Measurements from ENCODE around the gene EPG5.

EPG5 gene, protein sequence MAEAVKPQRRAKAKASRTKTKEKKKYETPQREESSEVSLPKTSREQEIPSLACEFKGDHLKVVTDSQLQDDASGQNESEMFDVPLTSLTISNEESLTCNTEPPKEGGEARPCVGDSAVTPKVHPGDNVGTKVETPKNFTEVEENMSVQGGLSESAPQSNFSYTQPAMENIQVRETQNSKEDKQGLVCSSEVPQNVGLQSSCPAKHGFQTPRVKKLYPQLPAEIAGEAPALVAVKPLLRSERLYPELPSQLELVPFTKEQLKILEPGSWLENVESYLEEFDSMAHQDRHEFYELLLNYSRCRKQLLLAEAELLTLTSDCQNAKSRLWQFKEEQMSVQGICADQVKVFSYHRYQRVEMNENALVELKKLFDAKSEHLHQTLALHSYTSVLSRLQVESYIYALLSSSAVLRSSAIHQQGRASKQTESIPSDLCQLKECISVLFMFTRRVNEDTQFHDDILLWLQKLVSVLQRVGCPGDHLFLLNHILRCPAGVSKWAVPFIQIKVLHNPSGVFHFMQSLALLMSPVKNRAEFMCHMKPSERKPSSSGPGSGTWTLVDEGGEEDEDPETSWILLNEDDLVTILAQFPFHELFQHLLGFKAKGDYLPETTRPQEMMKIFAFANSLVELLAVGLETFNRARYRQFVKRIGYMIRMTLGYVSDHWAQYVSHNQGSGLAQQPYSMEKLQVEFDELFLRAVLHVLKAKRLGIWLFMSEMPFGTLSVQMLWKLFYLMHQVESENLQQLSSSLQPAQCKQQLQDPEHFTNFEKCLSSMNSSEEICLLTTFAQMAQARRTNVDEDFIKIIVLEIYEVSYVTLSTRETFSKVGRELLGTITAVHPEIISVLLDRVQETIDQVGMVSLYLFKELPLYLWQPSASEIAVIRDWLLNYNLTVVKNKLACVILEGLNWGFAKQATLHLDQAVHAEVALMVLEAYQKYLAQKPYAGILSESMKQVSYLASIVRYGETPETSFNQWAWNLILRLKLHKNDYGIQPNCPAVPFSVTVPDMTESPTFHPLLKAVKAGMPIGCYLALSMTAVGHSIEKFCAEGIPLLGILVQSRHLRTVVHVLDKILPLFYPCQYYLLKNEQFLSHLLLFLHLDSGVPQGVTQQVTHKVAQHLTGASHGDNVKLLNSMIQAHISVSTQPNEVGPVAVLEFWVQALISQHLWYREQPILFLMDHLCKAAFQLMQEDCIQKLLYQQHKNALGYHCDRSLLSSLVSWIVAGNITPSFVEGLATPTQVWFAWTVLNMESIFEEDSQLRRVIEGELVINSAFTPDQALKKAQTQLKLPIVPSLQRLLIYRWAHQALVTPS (N-terminal part only)

DNA sequence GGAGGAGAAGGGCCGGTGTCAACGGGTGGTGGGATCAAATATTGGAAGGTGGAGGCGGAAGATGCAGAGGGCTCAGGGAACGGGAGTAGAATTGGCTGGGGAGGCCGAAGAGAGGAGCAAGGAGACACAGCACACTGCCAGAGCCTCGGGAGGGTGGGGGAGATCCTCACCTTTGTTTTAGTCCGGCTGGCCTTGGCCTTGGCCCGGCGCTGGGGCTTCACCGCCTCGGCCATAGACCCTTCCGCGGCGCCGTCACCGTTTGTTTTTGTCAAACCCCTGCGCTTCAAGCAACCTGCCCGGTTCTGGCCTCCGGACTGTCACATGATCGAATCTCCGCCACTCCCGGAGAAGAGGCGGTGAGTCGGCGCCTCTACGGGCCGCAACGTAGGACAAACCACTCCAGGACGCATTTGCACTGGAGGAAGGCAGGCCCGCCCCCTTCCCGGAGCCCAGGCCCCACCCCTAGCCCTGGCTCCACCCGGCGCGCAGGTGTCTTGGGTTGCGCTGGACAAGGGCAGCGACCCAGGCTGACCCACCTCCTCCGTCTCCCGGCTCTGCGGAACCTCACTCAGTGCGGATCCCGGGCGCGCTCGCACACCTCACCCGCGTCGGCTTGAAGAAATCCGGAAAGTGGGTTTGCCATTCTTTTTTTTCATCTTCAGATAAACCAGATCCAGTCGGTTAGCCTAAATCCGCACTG lies at the start of gene EPG5:
Gene EPG5, minus strand, starts transcription at position 323 of the 700 bp plus-strand sequence. Its CDS starts 90 bp downstream, at position 233.
- DNase-seq (ENCODE audit: low read depth): peak; percentile 93

DNA sequence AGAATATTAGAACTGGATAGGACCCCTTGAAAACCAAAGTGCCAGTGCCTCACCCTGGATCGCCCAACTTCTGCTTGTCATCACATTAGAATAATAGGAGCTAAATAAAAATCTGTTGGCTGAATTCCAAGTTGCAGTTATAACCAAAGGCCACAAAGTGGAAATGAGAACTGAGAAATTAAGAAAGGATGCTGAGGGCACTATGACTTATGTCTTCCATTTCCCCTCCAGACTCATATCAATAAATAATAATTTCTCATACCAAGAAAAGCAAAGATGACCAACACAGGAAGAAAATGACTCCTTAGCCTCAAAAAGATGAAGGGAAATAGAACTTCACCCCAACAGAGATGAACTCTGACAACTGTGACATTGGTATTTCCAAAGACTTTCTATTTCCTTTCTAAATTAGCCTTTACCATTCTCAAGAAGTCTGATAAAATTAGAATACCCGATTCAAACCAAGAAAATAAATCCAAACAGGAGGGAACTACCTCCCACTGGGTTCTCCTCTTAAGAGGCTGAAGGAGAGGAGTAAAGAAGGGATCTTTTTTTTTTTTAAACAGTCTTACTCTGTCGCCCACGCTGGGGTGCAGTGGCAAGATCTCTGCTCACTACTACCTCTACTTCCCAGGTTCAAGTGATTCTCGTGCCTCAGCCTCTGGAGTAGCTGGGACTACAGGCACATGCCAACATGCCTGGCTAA lies 46.5 kb upstream of the EPG5 start:
- no peak for DNase-seq (ENCODE audit: low read depth)

GRCh38 chr18:46010676-46011075 lies 43.5 kb upstream of the EPG5 start:
- no peak for DNase-seq (ENCODE audit: low read depth)

DNA sequence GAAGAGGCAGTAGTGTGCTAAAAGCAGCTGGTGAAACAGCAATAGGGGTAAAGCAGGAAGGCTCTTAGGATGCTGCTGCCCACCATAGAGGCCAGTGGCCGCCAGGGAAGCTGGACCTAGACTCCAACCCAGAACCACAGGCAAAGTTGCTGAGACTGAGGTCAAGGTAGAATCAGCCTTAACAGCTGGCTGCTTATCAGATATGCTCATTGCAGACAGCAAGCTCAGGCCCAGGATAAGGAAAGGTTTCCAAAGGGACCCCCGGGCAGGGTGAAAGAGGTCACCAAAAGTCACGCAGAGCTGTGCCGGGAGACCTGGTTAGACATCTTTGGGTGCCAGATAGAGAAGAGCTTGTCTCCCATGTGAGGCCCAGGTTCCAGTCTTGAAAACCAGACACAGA lies 42.9 kb upstream of the EPG5 start:
- no peak for DNase-seq (ENCODE audit: low read depth)

DNA sequence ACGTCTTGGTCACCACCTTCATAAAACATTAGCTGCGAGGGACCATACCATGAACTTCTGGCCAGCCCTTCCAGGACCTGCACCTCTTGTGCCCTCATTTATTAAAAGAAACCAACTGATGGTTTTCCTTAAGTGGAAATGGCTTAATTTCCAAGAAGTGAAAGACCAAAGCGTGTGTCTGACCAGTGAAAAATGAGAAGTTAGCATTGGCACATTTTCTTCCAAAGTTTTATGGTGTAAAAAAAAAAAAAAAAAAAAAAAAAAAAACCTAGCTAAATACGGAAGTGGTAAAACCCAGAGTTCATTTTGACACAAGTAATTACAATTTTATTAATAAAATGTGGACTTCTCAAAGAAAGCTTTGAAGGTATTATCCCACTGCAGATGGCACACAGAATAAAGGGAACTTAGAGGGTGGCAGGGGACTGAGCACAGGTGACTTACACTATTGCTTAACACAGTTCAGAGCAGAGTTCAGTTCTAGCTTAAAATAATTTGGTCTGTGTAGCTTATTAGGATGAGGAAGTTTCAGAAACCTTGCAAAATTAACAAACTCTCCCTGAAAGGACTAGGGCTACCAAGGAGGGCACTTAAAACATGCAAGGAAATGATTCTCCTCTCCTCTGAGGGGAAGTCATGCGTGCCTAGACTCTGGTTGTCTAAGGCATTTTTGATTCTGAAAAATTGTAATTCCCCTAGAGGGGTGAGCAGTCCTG lies 42.2 kb upstream of the EPG5 start:
- no peak for DNase-seq (ENCODE audit: low read depth)

GRCh38 chr18:46008531-46008930 lies 41.4 kb upstream of the EPG5 start:
- DNase-seq (ENCODE audit: low read depth): no peak

- no peak for DNase-seq (ENCODE audit: low read depth)
Measured at GRCh38 chr18:46007165-46007564, 40.0 kb upstream of the EPG5 start.

GRCh38 chr18:46002934-46003333 lies 35.8 kb upstream of the EPG5 start:
- DNase-seq (ENCODE audit: low read depth): no peak

- no peak for DNase-seq (ENCODE audit: low read depth)
Measured at GRCh38 chr18:46001892-46002291, 34.8 kb upstream of the EPG5 start.

- DNase-seq (ENCODE audit: low read depth): no peak
Measured at GRCh38 chr18:46001074-46001473, 33.9 kb upstream of the EPG5 start.

DNA sequence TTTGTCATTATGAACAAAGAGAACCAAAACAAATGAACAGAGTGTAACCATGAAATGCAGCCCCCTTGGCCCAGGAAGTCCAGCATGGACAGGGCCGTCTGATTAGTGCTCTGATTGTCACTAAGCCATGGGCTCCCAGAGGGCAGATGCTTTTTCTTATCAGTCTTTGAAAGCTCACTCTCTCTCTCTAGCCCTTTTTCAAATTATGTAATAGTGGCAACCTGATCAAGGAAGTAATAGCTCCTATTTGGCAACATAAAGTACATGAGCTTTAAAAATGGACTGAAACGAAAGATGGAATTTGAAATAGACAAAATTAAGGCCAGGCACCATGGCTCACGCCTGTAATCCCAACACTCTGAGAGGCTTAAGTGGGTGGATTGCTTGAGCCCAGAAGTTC lies 32.4 kb upstream of the EPG5 start:
- DNase-seq (ENCODE audit: low read depth): no peak

DNA sequence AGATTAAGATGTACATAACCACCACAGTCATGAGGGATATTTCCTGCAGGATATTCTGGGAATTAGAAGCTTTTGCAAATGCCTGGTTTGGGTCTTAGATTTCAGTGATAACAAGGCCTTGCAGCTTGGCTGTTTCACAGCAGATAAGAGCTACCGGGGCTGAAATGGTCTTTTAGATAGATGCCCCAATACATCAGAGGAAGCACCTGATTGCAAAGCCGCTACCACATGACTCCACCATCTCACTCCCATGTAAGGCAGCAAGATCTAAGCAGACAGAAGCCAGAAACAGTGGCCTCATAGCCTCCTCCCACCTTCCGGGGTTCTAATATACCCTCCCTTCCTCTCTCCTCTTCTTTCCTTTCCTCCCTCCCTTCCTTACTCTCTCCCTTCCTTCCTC lies 31.1 kb upstream of the EPG5 start:
- no peak for DNase-seq (ENCODE audit: low read depth)

- no peak for DNase-seq (ENCODE audit: low read depth)
Measured at GRCh38 chr18:45997700-45998151, 30.6 kb upstream of the EPG5 start.

- no peak for DNase-seq (ENCODE audit: low read depth)
Measured at GRCh38 chr18:45995461-45995860, 28.3 kb upstream of the EPG5 start.

DNA sequence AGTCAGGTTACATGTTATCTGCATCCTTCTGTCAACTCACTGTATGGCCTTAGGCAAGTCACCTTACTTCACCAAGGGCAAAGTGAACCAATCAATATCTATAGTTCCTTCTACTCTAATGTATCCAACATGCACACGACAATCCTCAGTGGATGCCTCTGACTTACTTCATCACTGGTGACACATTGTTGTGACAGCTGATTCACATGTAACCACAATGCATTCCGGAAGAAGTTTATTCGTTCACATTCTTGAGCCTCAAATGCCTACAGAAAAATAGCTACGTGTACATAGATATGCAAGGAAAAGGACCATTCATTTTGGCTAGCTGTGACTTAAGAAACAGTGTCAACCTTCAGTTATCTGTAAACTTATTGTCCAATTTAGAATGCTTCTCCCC lies 26.3 kb upstream of the EPG5 start:
- DNase-seq (ENCODE audit: low read depth): peak; percentile 76

DNA sequence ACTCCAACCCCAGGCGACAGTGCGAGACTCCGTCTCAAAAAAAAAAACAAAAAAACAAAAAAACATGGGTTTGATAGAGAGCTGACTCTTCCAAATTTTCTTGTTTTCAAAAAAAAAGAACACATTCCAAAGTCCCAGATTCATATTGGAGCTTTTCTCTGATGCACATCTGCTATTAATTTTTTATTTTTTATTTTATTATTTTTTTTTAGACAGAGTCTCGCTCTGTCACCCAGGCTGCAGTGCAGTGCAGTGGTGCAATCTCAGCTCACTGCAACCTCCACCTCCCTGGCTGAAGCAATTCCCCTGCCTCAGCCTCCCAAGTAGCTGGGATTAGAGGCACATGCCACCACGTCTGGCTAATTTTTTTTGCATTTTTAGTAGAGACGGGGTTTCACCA lies 25.4 kb upstream of the EPG5 start:
- DNase-seq (ENCODE audit: low read depth): peak; percentile 51

DNA sequence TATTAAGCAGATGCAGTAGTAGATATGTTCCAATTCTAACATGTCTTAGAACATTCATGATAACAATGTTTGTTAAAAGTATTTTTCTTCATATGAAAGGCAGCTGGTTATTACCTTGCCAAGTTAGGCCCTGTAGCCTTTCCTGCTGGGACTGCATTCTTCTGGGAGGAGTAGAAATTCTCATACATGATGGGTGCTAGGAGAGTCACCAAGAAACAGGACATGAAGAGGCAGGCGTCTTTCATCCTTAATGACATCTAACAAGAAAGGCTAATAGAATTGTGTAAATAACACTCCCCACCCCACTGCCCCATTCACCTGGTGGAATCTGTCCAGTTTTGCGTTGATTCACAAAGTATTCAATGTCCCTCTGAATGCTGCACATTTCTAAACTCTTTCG lies 24.7 kb upstream of the EPG5 start:
- no peak for DNase-seq (ENCODE audit: low read depth)

DNA sequence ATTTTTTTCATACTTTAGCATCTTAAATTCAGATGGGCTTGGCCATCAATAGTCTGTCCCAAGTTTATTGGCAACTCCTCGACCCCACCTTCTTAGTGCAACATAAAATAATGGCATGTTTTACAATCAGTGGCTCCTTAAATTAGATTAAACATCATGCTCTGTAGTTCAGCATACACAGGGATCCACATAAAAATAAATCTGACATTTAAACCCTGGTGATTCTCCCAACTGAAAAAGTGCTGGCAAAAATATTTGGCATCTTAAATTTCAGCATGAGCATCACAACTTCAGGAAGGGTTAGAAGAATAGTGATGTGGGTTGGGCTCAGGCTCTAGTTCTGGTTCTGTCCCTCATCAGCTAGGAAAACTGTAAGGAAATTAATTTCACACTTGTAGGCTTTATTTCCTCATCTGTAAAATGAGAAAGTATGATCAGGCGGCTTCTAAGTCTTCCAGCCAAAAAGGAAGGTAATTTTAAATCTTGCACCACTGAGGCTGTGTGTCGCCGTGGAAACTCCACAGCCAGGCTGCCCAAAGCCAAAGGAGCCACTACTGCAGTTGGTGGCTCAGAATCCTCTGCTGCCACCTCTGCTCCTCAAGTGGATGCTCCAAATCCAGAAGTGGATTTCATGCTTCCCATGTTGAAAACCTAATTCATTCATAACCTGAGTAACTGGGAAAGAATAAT lies 17.6 kb upstream of the EPG5 start:
- no peak for DNase-seq (ENCODE audit: low read depth)

- DNase-seq (ENCODE audit: low read depth): no peak
Measured at GRCh38 chr18:45981821-45982220, 14.7 kb upstream of the EPG5 start.

- no peak for DNase-seq (ENCODE audit: low read depth)
Measured at GRCh38 chr18:45980229-45980628, 13.1 kb upstream of the EPG5 start.
